Endothelial cell of umbilical vein (primary cell): Measurements from ENCODE around the gene AMZ1. TPM values are rescaled to one million over a fixed set of nuclear protein-coding genes. Genes with fewer than 3 reads are reported as not detected.
A peak's percentile ranks its signal among the peaks of the same experiment; 100 is the strongest.

Source experiments
- BruUV-seq: library from RNA; stranded (reverse); fragments of 400-500 nt; replicated peaks from 2 replicates; lab custom pipeline; 2021; lab: Mats Ljungman, UMichigan
- CTCF ChIA-PET: fragments of 300-600, 350-600 bp; sonication (Branson Sonifier 250); formaldehyde crosslinking; loops from one replicate; lab custom pipeline; 2021; ENCODE audit warnings: antibody characterized with exemption, inconsistent platforms; lab: Charles Lee
- POLR2A ChIA-PET: fragments of 300-600, 350-600 bp; sonication (Branson Sonifier 250); formaldehyde crosslinking; loops from one replicate; lab custom pipeline; 2021; ENCODE audit warnings: antibody characterized with exemption, inconsistent platforms; lab: Charles Lee
- DNase-seq: peaks from one replicate; pipeline ENCODE4 v3.0.0-alpha.2; 2011; ENCODE audit warnings: low read depth, low spot score
- FAIRE-seq: peaks from 2 replicates; lab custom pipeline; 2011; peaks lifted over from hg19 to GRCh38; lab: Jason Lieb, UNC
- H2AFZ ChIP-seq: 2 replicates; pipeline ENCODE4 v1.6.0; 2012; ENCODE audit warnings: low read depth, low read length, control low read depth, inconsistent platforms
- H3K27ac ChIP-seq: 2 replicates; pipeline ENCODE4 v1.5.1; 2011; ENCODE audit warnings: low read depth, mild to moderate bottlenecking, control low read depth, low read length, moderate library complexity; ENCODE audit not compliant: insufficient read depth
- H3K27me3 ChIP-seq, 2 experiments: 2 replicates each; pipeline versions ENCODE4 v1.6.0 to v1.6.1; 2011; ENCODE audit warnings: low read length in 2 of 2, mixed read lengths in 1 of 2; ENCODE audit not compliant: control insufficient read depth in 2 of 2, insufficient read depth in 2 of 2
- H3K36me3 ChIP-seq, 2 experiments: 2 replicates in 1 of 2; 3 replicates in 1 of 2; pipeline ENCODE4 v1.5.1; 2011; ENCODE audit warnings: low read length in 2 of 2, mild to moderate bottlenecking in 1 of 2, moderate library complexity in 1 of 2; ENCODE audit not compliant: control insufficient read depth in 2 of 2, insufficient read depth in 2 of 2; ENCODE audit errors: extremely low read depth in 1 of 2
- H3K4me1 ChIP-seq: 3 replicates; pipeline ENCODE4 v1.5.1; 2011; ENCODE audit warnings: mild to moderate bottlenecking, low read length; ENCODE audit not compliant: control insufficient read depth, insufficient read depth; ENCODE audit errors: extremely low read depth
- H3K4me2 ChIP-seq: 2 replicates; pipeline ENCODE4 v1.6.1; 2011; ENCODE audit warnings: low read length, control low read depth, mixed read lengths; ENCODE audit not compliant: insufficient read depth
- H3K4me3 ChIP-seq, 3 experiments: fragments of 200-600 bp in 1 of 3; sonication (generic), shearing (Covaris generic) in 1 of 3; replicated peaks in 1 of 3; 2 replicates each; pipeline ENCODE4 v1.5.1; 2011 to 2016; ENCODE audit warnings: control low read depth in 3 of 3, low read length in 3 of 3, mild to moderate bottlenecking in 2 of 3, inconsistent platforms in 1 of 3, low read depth in 1 of 3, moderate library complexity in 1 of 3; ENCODE audit not compliant: insufficient read depth in 1 of 3
- H3K79me2 ChIP-seq: 2 replicates; pipeline ENCODE4 v1.6.0; 2012; ENCODE audit warnings: low read length, inconsistent platforms; ENCODE audit not compliant: control insufficient read depth, insufficient read depth
- H3K9ac ChIP-seq: replicated peaks from 2 replicates; pipeline ENCODE3; 2011; ENCODE audit warnings: low read length, control low read depth; ENCODE audit not compliant: insufficient read depth; ENCODE audit errors: extremely low read depth
- H3K9me1 ChIP-seq: replicated peaks from 3 replicates; pipeline ENCODE4 v1.6.0; 2011; ENCODE audit warnings: mild to moderate bottlenecking, low read length; ENCODE audit not compliant: control insufficient read depth, insufficient read depth; ENCODE audit errors: extremely low read depth
- H3K9me3 ChIP-seq: replicated peaks from 2 replicates; pipeline ENCODE4 v1.5.1; 2012; ENCODE audit warnings: low read length, inconsistent platforms; ENCODE audit not compliant: control insufficient read depth, insufficient read depth
- H4K20me1 ChIP-seq: replicated peaks from 2 replicates; pipeline ENCODE3; 2011; ENCODE audit warnings: mild to moderate bottlenecking, low read length; ENCODE audit not compliant: control insufficient read depth, insufficient read depth; ENCODE audit errors: extremely low read depth
- CTCF ChIP-seq, 2 donors: IDR thresholded peaks; 1 replicate in 1 of 2; 2 replicates in 1 of 2; pipeline ENCODE4 v1.5.1; 2011; ENCODE audit warnings: low read length in 2 of 2, mild to moderate bottlenecking in 2 of 2, moderate library complexity in 2 of 2, control low read depth in 1 of 2, inconsistent platforms in 1 of 2, low read depth in 1 of 2; ENCODE audit not compliant: insufficient read depth in 1 of 2; ENCODE audit errors: extremely low read depth in 1 of 2
- EZH2 ChIP-seq: IDR thresholded peaks from 2 replicates; pipeline ENCODE4 v1.6.1; 2012; ENCODE audit warnings: borderline replicate concordance, low read depth, mild to moderate bottlenecking, moderate library complexity, low read length, inconsistent platforms; ENCODE audit not compliant: severe bottlenecking
- FOS ChIP-seq: IDR thresholded peaks from 2 replicates; pipeline ENCODE4 v1.6.1; 2011; ENCODE audit warnings: mild to moderate bottlenecking, low read length, moderate library complexity, borderline replicate concordance; ENCODE audit not compliant: insufficient read depth
- GATA2 ChIP-seq: IDR thresholded peaks from 2 replicates; pipeline ENCODE4 v1.7.0; 2011; ENCODE audit warnings: low read depth, mild to moderate bottlenecking, moderate library complexity, mixed read lengths, low read length; ENCODE audit not compliant: insufficient read length, insufficient read depth
- JUN ChIP-seq: IDR thresholded peaks from 2 replicates; pipeline ENCODE4 v1.6.1; 2011; ENCODE audit warnings: borderline replicate concordance, low read depth; ENCODE audit not compliant: insufficient read length, insufficient read depth
- MYC ChIP-seq: IDR thresholded peaks from one replicate; pipeline ENCODE4 v1.6.1; 2011; ENCODE audit warnings: mild to moderate bottlenecking, low read depth, low read length
- POLR2A ChIP-seq: IDR thresholded peaks from 2 replicates; pipeline ENCODE4 v1.6.1; 2012; ENCODE audit warnings: low read depth, mild to moderate bottlenecking, control low read depth, low read length
- POLR2AphosphoS5 ChIP-seq: IDR thresholded peaks from 2 replicates; pipeline ENCODE4 v1.6.1; 2012; ENCODE audit warnings: low read depth, mild to moderate bottlenecking, control low read depth, low read length, moderate library complexity; ENCODE audit not compliant: insufficient read depth
- dilution Hi-C: fragments of 300-500 bp; cut with MboI; formaldehyde crosslinking; loops from one replicate; pipeline ENCODE4 v1.15.0; 2019; ENCODE audit warnings: low sequenced_read_pairs; ENCODE audit not compliant: extremely low pct_ligation_motif_present
- intact Hi-C: fragments of 100-400 bp; cut with micrococcal nuclease; formaldehyde crosslinking; loops from one replicate; pipeline ENCODE4 v1.10.0; 2022
- polyA plus RNA-seq, 4 experiments: library from polyadenylated mRNA; depleted of rRNA in 3 of 4; stranded (reverse) in 3 of 4; unstranded in 1 of 4; fragments of >200 nt; gene quantifications; 2 replicates each; pipeline versions ENCODE4 v1.2.1 to v1.2.3, GENCODE V29; 2011 to 2012; ENCODE audit warnings: missing spikeins in 1 of 4
- total RNA-seq: library from RNA; stranded (reverse); gene quantifications from 2 replicates; pipeline ENCODE4 v1.2.3, GENCODE V29; 2021
- TF ChIP-seq, protein P1 (sequence below): IDR thresholded peaks from 2 replicates; pipeline ENCODE4 v1.6.1; 2011; ENCODE audit not compliant: insufficient read depth, insufficient read length

The AMZ1 gene
- total and polyA plus RNA-seq, 2 donors (not counting 3 experiments of a cell fraction or from before 2014, with no cell fraction given), result not detected

GRCh38 chr7:2663960-2664359 is 24.0 kb upstream of the AMZ1 start:
- no peaks in the 10 kb centered on the region for H3K9me1 ChIP-seq
- POLR2A ChIA-PET, result no interaction called here
- no peak overlapping the region for H3K27ac ChIP-seq
- H2AFZ ChIP-seq, result no peak overlapping the region
- H3K36me3 ChIP-seq, result peaks cover 2 to 15% of the 10 kb centered on the region in 2 experiments
- BruUV-seq, result no TSS peak
- no peak overlapping the region for H3K4me3 ChIP-seq
- CTCF ChIA-PET, result interaction anchor here (0.7 to 3.0 kb wide), 3 partner anchors 46 to 55 kb away, joined by 3 to 10 read pairs (median 4); no protein-coding TSS in a partner anchor
- intact Hi-C loops, result loop anchor here (2.0 to 5.0 kb wide), 4 partner anchors 23 to 187 kb away; partner anchors contain the start of genes BRAT1, GRIFIN and IQCE
- no peak for DNase-seq
- H4K20me1 ChIP-seq, result no peaks in the 10 kb centered on the region
- dilution Hi-C loops, result no loop called here
- H3K79me2 ChIP-seq, result no peaks in the 10 kb centered on the region
- no peak for TF ChIP-seq POLR2AphosphoS5
- no peak for TF ChIP-seq MYC
- TF ChIP-seq, protein P1, sequence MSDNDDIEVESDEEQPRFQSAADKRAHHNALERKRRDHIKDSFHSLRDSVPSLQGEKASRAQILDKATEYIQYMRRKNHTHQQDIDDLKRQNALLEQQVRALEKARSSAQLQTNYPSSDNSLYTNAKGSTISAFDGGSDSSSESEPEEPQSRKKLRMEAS, result no peak
- no peak for TF ChIP-seq POLR2A
- TF ChIP-seq EZH2, result no peak
- no peak for TF ChIP-seq FOS
- no peak for TF ChIP-seq GATA2
- H3K4me2 ChIP-seq, result no peak overlapping the region
- peak; percentile 8 for FAIRE-seq
- H3K9ac ChIP-seq, result no peak overlapping the region
- peaks cover 14% of the 10 kb centered on the region for H3K4me1 ChIP-seq
- H3K27me3 ChIP-seq, result peaks cover 0 to 3% of the 10 kb centered on the region in 2 experiments
- no peaks in the 10 kb centered on the region for H3K9me3 ChIP-seq

DNA sequence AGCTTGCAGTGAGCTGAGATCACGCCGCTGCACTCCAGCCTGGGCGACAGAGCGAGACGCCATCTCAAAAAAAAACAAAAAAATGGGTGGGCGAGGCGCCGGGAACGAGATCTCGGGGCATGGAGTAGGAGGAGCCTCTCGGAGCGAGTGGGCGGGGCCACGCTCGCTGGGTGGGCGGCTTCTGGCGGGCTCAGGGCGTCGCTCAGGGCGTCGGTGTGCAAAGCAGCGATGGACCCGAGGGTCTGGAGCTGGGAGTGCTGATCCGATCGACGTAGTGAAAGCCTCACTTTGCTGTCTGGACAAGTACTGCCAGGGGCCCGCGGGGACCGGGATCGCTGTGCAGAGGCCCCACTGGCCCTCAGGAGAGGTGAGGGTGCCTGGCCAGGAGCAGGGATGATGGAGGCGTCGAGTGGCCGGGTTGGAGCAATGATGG is 22.6 kb upstream of the AMZ1 start:
- intact Hi-C loops, result loop anchor here (5.0 kb wide), 1 partner anchor 637 kb away; the partner anchor contains the start of gene SDK1
- Histone ChIP-seq H3K4me1 (peaks cover 14% of the 10 kb centered on the region), H3K9me3 (no peaks in the 10 kb centered on the region), H2AFZ (no peak overlapping the region), H3K27ac (no peak overlapping the region), H3K4me3 (no peak overlapping the region), H3K9ac (no peak overlapping the region), H4K20me1 (no peaks in the 10 kb centered on the region), H3K9me1 (no peaks in the 10 kb centered on the region), H3K4me2 (no peak overlapping the region), H3K36me3 (peaks cover 2 to 14% of the 10 kb centered on the region in 2 experiments), H3K79me2 (no peaks in the 10 kb centered on the region), H3K27me3 (peaks cover 0 to 3% of the 10 kb centered on the region in 2 experiments)
- BruUV-seq, result no TSS peak
- no peak for FAIRE-seq
- POLR2A ChIA-PET, result no interaction called here
- DNase-seq, result no peak
- CTCF ChIA-PET, result interaction anchor here (0.8 to 3.0 kb wide), 5 partner anchors 20 to 56 kb away, joined by 3 to 10 read pairs (median 3); partner anchors contain the start of gene TTYH3
- TF ChIP-seq CTCF (IDR thresholded peaks at IDR 0.05; ENCODE audit: extremely low read depth in 1 of 2, insufficient read depth in 1 of 2, low read depth in 1 of 2, low read length in 2 of 2) (no peak), JUN (no peak), POLR2AphosphoS5 (peak; percentile 30)
- dilution Hi-C loops, result no loop called here
